Right lobe of liver (tissue), 4 donors: ENCODE data around the gene CDK17.

Experiments
- POLR2A ChIP-seq: fragments of 450-650 bp; IDR thresholded peaks from one replicate; pipeline ENCODE4 v1.6.1; 2017; ENCODE audit warnings: antibody characterized with exemption, mild to moderate bottlenecking
- TF ChIP-seq, protein P1 (sequence below), 4 donors: fragments of 200-600 bp in 3 of 4; fragments of 450-650 bp in 1 of 4; IDR thresholded peaks; one replicate each; pipeline versions ENCODE4 v1.5.1 to v1.8.0; 2016 to 2022; ENCODE audit warnings: antibody characterized with exemption in 4 of 4, mild to moderate bottlenecking in 2 of 4
- donor health status: DM: no; HTN: no; CAD: no.
- donor health status: DM: no; HTN: no; CAD: no.
- donor health status: DM: no; HTN: yes; CAD: no.

DNA sequence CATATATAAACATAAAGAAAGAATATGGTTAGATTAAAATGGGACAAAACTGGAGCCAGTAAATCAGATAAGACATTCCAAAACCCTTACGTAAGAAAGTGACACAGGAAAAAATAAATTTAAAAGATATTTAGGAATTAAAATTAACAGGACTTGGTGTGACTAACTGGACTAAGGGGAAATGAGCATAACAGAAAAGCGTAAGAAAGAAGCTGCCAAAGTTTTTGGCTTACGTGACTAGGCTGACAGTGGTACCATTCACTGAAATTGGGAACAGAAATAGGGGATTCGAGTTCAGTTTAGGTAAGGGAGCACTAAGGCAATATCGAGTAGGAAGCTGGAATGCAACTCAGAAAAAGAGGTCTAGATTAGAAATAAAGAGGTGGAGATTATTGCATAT, 7.8 kb downstream of the CDK17 start:
- TF ChIP-seq, protein P1, sequence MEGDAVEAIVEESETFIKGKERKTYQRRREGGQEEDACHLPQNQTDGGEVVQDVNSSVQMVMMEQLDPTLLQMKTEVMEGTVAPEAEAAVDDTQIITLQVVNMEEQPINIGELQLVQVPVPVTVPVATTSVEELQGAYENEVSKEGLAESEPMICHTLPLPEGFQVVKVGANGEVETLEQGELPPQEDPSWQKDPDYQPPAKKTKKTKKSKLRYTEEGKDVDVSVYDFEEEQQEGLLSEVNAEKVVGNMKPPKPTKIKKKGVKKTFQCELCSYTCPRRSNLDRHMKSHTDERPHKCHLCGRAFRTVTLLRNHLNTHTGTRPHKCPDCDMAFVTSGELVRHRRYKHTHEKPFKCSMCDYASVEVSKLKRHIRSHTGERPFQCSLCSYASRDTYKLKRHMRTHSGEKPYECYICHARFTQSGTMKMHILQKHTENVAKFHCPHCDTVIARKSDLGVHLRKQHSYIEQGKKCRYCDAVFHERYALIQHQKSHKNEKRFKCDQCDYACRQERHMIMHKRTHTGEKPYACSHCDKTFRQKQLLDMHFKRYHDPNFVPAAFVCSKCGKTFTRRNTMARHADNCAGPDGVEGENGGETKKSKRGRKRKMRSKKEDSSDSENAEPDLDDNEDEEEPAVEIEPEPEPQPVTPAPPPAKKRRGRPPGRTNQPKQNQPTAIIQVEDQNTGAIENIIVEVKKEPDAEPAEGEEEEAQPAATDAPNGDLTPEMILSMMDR (IDR thresholded peaks at IDR 0.05) = no peak
- no peak for TF ChIP-seq POLR2A
